ENCODE measurements around the gene NF2.

NF2 gene

DNA sequence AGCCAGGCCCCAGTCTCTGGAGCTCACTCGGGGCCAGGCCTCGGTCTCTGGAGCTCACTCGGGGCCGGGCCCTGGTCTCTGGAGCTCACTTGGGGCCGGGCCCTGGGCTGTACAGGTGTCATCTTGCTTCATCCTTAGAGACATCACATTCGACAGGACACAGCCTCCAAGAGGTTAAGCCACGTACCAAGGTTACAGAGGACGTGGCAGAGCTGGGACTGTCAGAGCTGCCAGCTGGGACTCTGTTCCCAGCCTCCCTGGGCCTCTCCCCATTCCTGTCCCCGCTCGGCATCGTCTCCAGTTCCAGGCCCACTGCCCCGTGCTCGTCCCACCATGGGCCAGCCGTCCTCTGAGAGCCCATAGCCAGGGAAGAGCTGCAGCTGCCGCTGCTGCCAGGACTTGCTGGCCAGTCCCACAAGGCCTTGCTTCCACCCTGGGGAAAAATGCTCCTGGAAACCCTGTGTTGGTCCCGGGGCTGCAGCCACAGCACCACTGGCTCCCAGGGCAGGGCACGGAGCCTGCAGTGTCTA, 136.0 kb downstream of the NF2 start:
- Histone ChIP-seq H3K4me2 (ENCODE audit: low read depth, low read length, poor library complexity, severe bottlenecking) (no peak overlapping the region), H4K20me1 (ENCODE audit: low read depth, low read length) (no peaks in the 10 kb centered on the region), H3K27ac (ENCODE audit: low read depth, low read length) (no peak overlapping the region), H2AFZ (ENCODE audit: low read depth, low read length, severe bottlenecking) (no peak overlapping the region), H3K27me3 (ENCODE audit: low read length) (no peaks in the 10 kb centered on the region), H3K79me2 (ENCODE audit: insufficient read depth, low read length) (no peaks in the 10 kb centered on the region), H3F3A (ENCODE audit: insufficient read depth) (no peaks in the 10 kb centered on the region; the same call in 1 of the 2 replicates), H3K4me3 (ENCODE audit: insufficient read depth, low read length, poor library complexity, severe bottlenecking) (no peak overlapping the region), H3K36me3 (ENCODE audit: low read length) (no peaks in the 10 kb centered on the region), H3K9me2 (replicated peaks; ENCODE audit: insufficient read depth, low read length) (no peaks in the 10 kb centered on the region), H3K9ac (ENCODE audit: low read length) (no peak overlapping the region), H3K9me3 (ENCODE audit: insufficient read depth, low read length) (no peaks in the 10 kb centered on the region)
- no peak for TF ChIP-seq EZH2phosphoT487 (conservative IDR thresholded peaks at IDR 0.05; ENCODE audit: low read length)
- TF ChIP-seq, protein P1, sequence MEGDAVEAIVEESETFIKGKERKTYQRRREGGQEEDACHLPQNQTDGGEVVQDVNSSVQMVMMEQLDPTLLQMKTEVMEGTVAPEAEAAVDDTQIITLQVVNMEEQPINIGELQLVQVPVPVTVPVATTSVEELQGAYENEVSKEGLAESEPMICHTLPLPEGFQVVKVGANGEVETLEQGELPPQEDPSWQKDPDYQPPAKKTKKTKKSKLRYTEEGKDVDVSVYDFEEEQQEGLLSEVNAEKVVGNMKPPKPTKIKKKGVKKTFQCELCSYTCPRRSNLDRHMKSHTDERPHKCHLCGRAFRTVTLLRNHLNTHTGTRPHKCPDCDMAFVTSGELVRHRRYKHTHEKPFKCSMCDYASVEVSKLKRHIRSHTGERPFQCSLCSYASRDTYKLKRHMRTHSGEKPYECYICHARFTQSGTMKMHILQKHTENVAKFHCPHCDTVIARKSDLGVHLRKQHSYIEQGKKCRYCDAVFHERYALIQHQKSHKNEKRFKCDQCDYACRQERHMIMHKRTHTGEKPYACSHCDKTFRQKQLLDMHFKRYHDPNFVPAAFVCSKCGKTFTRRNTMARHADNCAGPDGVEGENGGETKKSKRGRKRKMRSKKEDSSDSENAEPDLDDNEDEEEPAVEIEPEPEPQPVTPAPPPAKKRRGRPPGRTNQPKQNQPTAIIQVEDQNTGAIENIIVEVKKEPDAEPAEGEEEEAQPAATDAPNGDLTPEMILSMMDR (IDR thresholded peaks at IDR 0.05; ENCODE audit: insufficient read depth, low read length, poor library complexity, severe bottlenecking): no peak

DNA sequence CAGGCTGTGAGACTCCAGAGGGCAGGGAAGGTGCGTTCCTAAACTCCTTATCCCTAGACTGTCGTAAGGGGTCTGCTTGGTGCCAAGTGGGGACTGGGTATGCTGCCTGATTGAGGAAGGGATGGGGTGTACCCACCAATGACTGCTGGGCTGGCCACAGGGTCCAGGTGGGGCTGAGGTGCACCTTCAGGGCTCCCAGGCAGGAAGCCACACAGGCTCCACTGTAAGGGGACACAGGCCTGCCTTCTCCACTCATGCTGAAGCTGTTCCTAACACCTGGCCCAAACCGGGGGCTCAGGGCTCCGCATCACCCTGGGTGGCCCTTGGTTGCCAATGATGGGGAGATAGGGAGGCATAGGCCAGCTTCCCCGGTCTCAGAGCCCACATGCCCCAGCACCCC, 136.8 kb downstream of the NF2 start:
- no peaks in the 10 kb centered on the region for H3K79me2 ChIP-seq (ENCODE audit: insufficient read depth, low read length)
- no peak overlapping the region for H3K27ac ChIP-seq (ENCODE audit: low read depth, low read length)
- H3K36me3 ChIP-seq (ENCODE audit: low read length): no peaks in the 10 kb centered on the region
- no peak overlapping the region for H3K4me3 ChIP-seq (ENCODE audit: insufficient read depth, low read length, poor library complexity, severe bottlenecking)
- no peaks in the 10 kb centered on the region for H3K9me3 ChIP-seq (ENCODE audit: insufficient read depth, low read length)
- no peaks in the 10 kb centered on the region for H3K9me2 ChIP-seq (replicated peaks; ENCODE audit: insufficient read depth, low read length)
- H3K27me3 ChIP-seq (ENCODE audit: low read length): no peaks in the 10 kb centered on the region
- H3K4me2 ChIP-seq (ENCODE audit: low read depth, low read length, poor library complexity, severe bottlenecking): no peak overlapping the region
- no peak overlapping the region for H2AFZ ChIP-seq (ENCODE audit: low read depth, low read length, severe bottlenecking)
- H3K9ac ChIP-seq (ENCODE audit: low read length): no peak overlapping the region
- H4K20me1 ChIP-seq (ENCODE audit: low read depth, low read length): no peaks in the 10 kb centered on the region
- TF ChIP-seq, protein P1 (IDR thresholded peaks at IDR 0.05; ENCODE audit: insufficient read depth, low read length, poor library complexity, severe bottlenecking): no peak
- TF ChIP-seq EZH2phosphoT487 (conservative IDR thresholded peaks at IDR 0.05; ENCODE audit: low read length): no peak
- H3F3A ChIP-seq (ENCODE audit: insufficient read depth): no peaks in the 10 kb centered on the region; the same call in 1 of the 2 replicates

DNA sequence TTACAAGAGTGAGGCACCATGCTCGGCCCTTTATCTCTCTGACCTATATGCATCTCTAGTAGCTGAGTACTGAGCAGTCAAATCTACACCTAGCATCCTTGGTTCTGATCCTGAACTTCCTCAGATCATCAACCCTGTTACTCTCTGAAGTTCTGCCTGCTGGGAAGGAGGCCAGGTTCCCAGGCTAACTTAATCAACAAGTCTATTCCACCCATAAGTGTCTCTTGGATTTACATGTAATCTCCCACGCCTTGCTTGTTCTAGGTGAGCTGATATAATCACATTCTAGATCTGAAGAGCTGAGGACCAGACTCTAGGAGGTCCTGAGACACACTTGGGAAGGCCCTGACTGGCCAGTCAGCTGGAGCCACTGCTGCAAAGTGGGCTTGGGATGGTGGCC, 138.5 kb downstream of the NF2 start:
- H3K79me2 ChIP-seq (ENCODE audit: insufficient read depth, low read length): no peaks in the 10 kb centered on the region
- H3K9me3 ChIP-seq (ENCODE audit: insufficient read depth, low read length): no peaks in the 10 kb centered on the region
- TF ChIP-seq EZH2phosphoT487 (conservative IDR thresholded peaks at IDR 0.05; ENCODE audit: low read length): no peak
- TF ChIP-seq, protein P1 (IDR thresholded peaks at IDR 0.05; ENCODE audit: insufficient read depth, low read length, poor library complexity, severe bottlenecking): no peak
- H3K9me2 ChIP-seq (replicated peaks; ENCODE audit: insufficient read depth, low read length): no peaks in the 10 kb centered on the region
- no peaks in the 10 kb centered on the region for H3K36me3 ChIP-seq (ENCODE audit: low read length)
- H3K4me3 ChIP-seq (ENCODE audit: insufficient read depth, low read length, poor library complexity, severe bottlenecking): no peak overlapping the region
- H3K27ac ChIP-seq (ENCODE audit: low read depth, low read length): no peak overlapping the region
- H3K9ac ChIP-seq (ENCODE audit: low read length): no peak overlapping the region
- H3F3A ChIP-seq (ENCODE audit: insufficient read depth): no peaks in the 10 kb centered on the region
- H4K20me1 ChIP-seq (ENCODE audit: low read depth, low read length): no peaks in the 10 kb centered on the region
- no peak overlapping the region for H2AFZ ChIP-seq (ENCODE audit: low read depth, low read length, severe bottlenecking)
- H3K27me3 ChIP-seq (ENCODE audit: low read length): no peaks in the 10 kb centered on the region
- no peak overlapping the region for H3K4me2 ChIP-seq (ENCODE audit: low read depth, low read length, poor library complexity, severe bottlenecking)
